ENCODE measurements around the gene FMN2. TPM values are rescaled to one million over a fixed set of nuclear protein-coding genes. Genes with fewer than 3 reads are reported as not detected.

FMN2 gene
- total RNA-seq, 1 experiment from 2014 or later = 0.59 TPM

- H3T11ph ChIP-seq (ENCODE audit: low read length) = no peak overlapping the region
- H3K9me3 Mint-ChIP-seq = no peaks in the 10 kb centered on the region; a peak in 2 of 5 replicates
- no peak overlapping the region for H2BK20ac ChIP-seq (ENCODE audit: low read depth, low read length, poor library complexity, severe bottlenecking)
- no peak overlapping the region for H2AFZ ChIP-seq (ENCODE audit: low read length)
- peaks cover 6 to 7% of the 10 kb centered on the region in 2 experiments; a peak in 3 of 4 replicates for H3K4me1 Mint-ChIP-seq
- H3K9ac ChIP-seq (ENCODE audit: extremely low read depth, insufficient read length, low read length) = no peak overlapping the region
- H3K4me3 Mint-ChIP-seq = no peak overlapping the region
- H3K56ac ChIP-seq (ENCODE audit: insufficient read length, low read depth, low read length) = no peak overlapping the region
- H2BK120ac ChIP-seq (ENCODE audit: low read depth, low read length, poor library complexity, severe bottlenecking) = no peak overlapping the region
- H3K27ac Mint-ChIP-seq = no peak overlapping the region
- no peaks in the 10 kb centered on the region for H3K27me3 Mint-ChIP-seq (ENCODE audit: low read depth)
- H4K91ac ChIP-seq (ENCODE audit: insufficient read length, low read depth, low read length) = no peak overlapping the region
- H3K27me3 ChIP-seq (ENCODE audit: insufficient read depth, low read length) = no peaks in the 10 kb centered on the region
- H3K4ac ChIP-seq (ENCODE audit: low read depth, low read length) = no peak overlapping the region
- H3K23me2 ChIP-seq (ENCODE audit: insufficient read length, low read depth, low read length, poor library complexity, severe bottlenecking) = no peaks in the 10 kb centered on the region
- H3K14ac ChIP-seq (ENCODE audit: insufficient read depth, low read length) = no peak overlapping the region
- no peaks in the 10 kb centered on the region for H3K9me3 ChIP-seq (ENCODE audit: control insufficient read depth, low read depth, low read length)
- no peaks in the 10 kb centered on the region for H3K79me2 ChIP-seq (ENCODE audit: insufficient read depth, low read length)
- no peak overlapping the region for H4K5ac ChIP-seq (ENCODE audit: insufficient read length, low read depth, low read length)
- no peak overlapping the region for H3K27ac ChIP-seq (ENCODE audit: insufficient read length, low read depth, low read length)
- no peak overlapping the region for H2BK15ac ChIP-seq (ENCODE audit: low read depth, low read length)
- no peak for DNase-seq
- H4K8ac ChIP-seq (replicated peaks; ENCODE audit: insufficient read length, low read depth, low read length) = no peak overlapping the region
- no peak overlapping the region for H3K23ac ChIP-seq (ENCODE audit: insufficient read length, low read depth, low read length)
- no peaks in the 10 kb centered on the region for H3K79me1 ChIP-seq (ENCODE audit: insufficient read depth, low read depth, low read length, poor library complexity, severe bottlenecking)
- no peak overlapping the region for H2BK12ac ChIP-seq (ENCODE audit: insufficient read length, low read depth, low read length)
- H4K20me1 ChIP-seq (ENCODE audit: control insufficient read depth, insufficient read depth, insufficient read length) = no peaks in the 10 kb centered on the region
- no peak overlapping the region for H2AK5ac ChIP-seq (ENCODE audit: insufficient read length, low read length)
- H2BK5ac ChIP-seq (ENCODE audit: insufficient read length, low read length) = no peak overlapping the region
- H3K36me3 Mint-ChIP-seq (ENCODE audit: insufficient read depth in 1 of 3, low read depth in 3 of 3) = no peaks in the 10 kb centered on the region
- no peaks in the 10 kb centered on the region for H3K4me1 ChIP-seq (ENCODE audit: insufficient read depth, low read length)
- H3K18ac ChIP-seq (ENCODE audit: insufficient read length, low read depth, low read length) = no peak overlapping the region
- no peak overlapping the region for H3K4me2 ChIP-seq (ENCODE audit: insufficient read depth, insufficient read length, low read length)
- TF ChIP-seq CTCF (conservative IDR thresholded peaks at IDR 0.05) = no peak
Measured at GRCh38 chr1:240343966-240344365, 252.3 kb downstream of the FMN2 start.
